Right ventricle myocardium inferior (tissue), 1 donor: ENCODE measurements around the gene ZNHIT6. TPM values are rescaled to one million over a fixed set of nuclear protein-coding genes. Genes with fewer than 3 reads are reported as not detected.

Experiments
- ATAC-seq: fragments of 200-7000 bp; cut with Tn5 transposase; one replicate; pipeline ENCODE4 v1.9.1; 2020; ENCODE audit warnings: mild to moderate bottlenecking, moderate library complexity
- DNase-seq: peaks from one replicate; pipeline ENCODE4 v3.0.0; 2021; ENCODE audit errors: missing footprints
- intact Hi-C: fragments of 100-400 bp; cut with DNase I; formaldehyde crosslinking; loops from one replicate; pipeline ENCODE4 v1.11.0; 2022
- total RNA-seq: library from RNA; stranded (reverse); fragmentation: NEBNext Ultra II Directional; extraction: Animal tissue kit (Norgen Biotek cat#: 25700); gene quantifications from one replicate; pipeline ENCODE4 v1.2.1, GENCODE V29; 2021
- donor health status: DM: no; HTN: yes; CAD: no; lungs with severe emphysema.

The ZNHIT6 gene
- total RNA-seq, 1 donor from 2014 or later, result 8.8 TPM

GRCh38 chr1:85628791-85629531, 79.3 kb downstream of the ZNHIT6 start:
- intact Hi-C loops, result no loop called here
- DNase-seq, result peak; percentile 72
- peak; percentile 79 for ATAC-seq

- ATAC-seq, result no peak
- intact Hi-C loops, result no loop called here
- DNase-seq, result no peak
Observed at GRCh38 chr1:85626818-85627217, 81.4 kb downstream of the ZNHIT6 start.

GRCh38 chr1:85624361-85624760, 83.9 kb downstream of the ZNHIT6 start:
- ATAC-seq (no peak), DNase-seq (no peak)
- intact Hi-C loops, result no loop called here

GRCh38 chr1:85623061-85623471, 85.2 kb downstream of the ZNHIT6 start:
- ATAC-seq (no peak), DNase-seq (no peak)
- intact Hi-C loops, result no loop called here

- ATAC-seq (no peak), DNase-seq (no peak)
- intact Hi-C loops, result no loop called here
Observed at GRCh38 chr1:85621430-85621829, 86.8 kb downstream of the ZNHIT6 start.

GRCh38 chr1:85617633-85618100, 90.6 kb downstream of the ZNHIT6 start:
- ATAC-seq (no peak), DNase-seq (no peak)
- intact Hi-C loops, result no loop called here

GRCh38 chr1:85616736-85617135, 91.5 kb downstream of the ZNHIT6 start:
- no peak for ATAC-seq
- intact Hi-C loops, result no loop called here
- no peak for DNase-seq

GRCh38 chr1:85616364-85616705, 91.9 kb downstream of the ZNHIT6 start:
- ATAC-seq, result no peak
- DNase-seq, result no peak
- intact Hi-C loops, result no loop called here

- intact Hi-C loops, result no loop called here
- no peak for DNase-seq
Observed at GRCh38 chr1:85615586-85616363, 92.5 kb downstream of the ZNHIT6 start.

GRCh38 chr1:85612704-85613361, 95.4 kb downstream of the ZNHIT6 start:
- ATAC-seq, result peak; percentile 42
- DNase-seq, result no peak
- intact Hi-C loops, result no loop called here

More at GRCh38 chr1:85615586-85616363, 92.5 kb downstream of the ZNHIT6 start:
- no peak for ATAC-seq

GRCh38 chr1:85611856-85612255, 96.4 kb downstream of the ZNHIT6 start:
- DNase-seq (no peak), ATAC-seq (peak; percentile 68)
- intact Hi-C loops, result no loop called here

- no peak for DNase-seq
- intact Hi-C loops, result no loop called here
- no peak for ATAC-seq
Observed at GRCh38 chr1:85611425-85611824, 96.8 kb downstream of the ZNHIT6 start.

GRCh38 chr1:85609976-85610375, 98.3 kb downstream of the ZNHIT6 start:
- DNase-seq, result no peak
- ATAC-seq, result no peak
- intact Hi-C loops, result loop anchor here (5.0 kb wide), 1 partner anchor 82 kb away; no protein-coding TSS in a partner anchor

GRCh38 chr1:85608851-85609250, 99.4 kb downstream of the ZNHIT6 start:
- intact Hi-C loops, result loop anchor here (5.0 kb wide), 1 partner anchor 83 kb away; no protein-coding TSS in a partner anchor
- no peak for DNase-seq
- no peak for ATAC-seq

GRCh38 chr1:85607921-85608265, 100.3 kb downstream of the ZNHIT6 start:
- DNase-seq (no peak), ATAC-seq (no peak)
- intact Hi-C loops, result loop anchor here (5.0 kb wide), 1 partner anchor 84 kb away; no protein-coding TSS in a partner anchor

- DNase-seq, result no peak
- intact Hi-C loops, result loop anchor here (5.0 kb wide), 1 partner anchor 85 kb away; no protein-coding TSS in a partner anchor
- no peak for ATAC-seq
Observed at GRCh38 chr1:85607126-85607920, 100.9 kb downstream of the ZNHIT6 start.

- intact Hi-C loops, result loop anchor here (5.0 kb wide), 1 partner anchor 86 kb away; no protein-coding TSS in a partner anchor
- no peak for DNase-seq
- ATAC-seq, result no peak
Observed at GRCh38 chr1:85606414-85606800, 101.8 kb downstream of the ZNHIT6 start.
